HepG2 (cell line): ENCODE data around the gene IL17RB. TPM values are rescaled to one million over a fixed set of nuclear protein-coding genes. Genes with fewer than 3 reads are reported as not detected.
A peak's percentile ranks its signal among the peaks of the same experiment; 100 is the strongest.

Experiments
- AKAP8 ChIP-seq: sonication (generic); formaldehyde crosslinking; IDR thresholded peaks from 2 replicates; pipeline ENCODE4 v1.5.1; 2020; ENCODE audit warnings: mild to moderate bottlenecking, missing genetic modification reagents
- HMG20B ChIP-seq: conservative IDR thresholded peaks from 2 replicates; pipeline ENCODE4 v1.6.1; 2016; ENCODE audit warnings: missing genetic modification reagents, missing compliant biosample characterization
- JUND ChIP-seq: sonication (generic); formaldehyde crosslinking; IDR thresholded peaks from 2 replicates; pipeline ENCODE4 v1.8.0; 2022; ENCODE audit warnings: mild to moderate bottlenecking, missing genetic modification reagents
- MAF1 ChIP-seq: sonication (generic); formaldehyde crosslinking; IDR thresholded peaks from 2 replicates; pipeline ENCODE4 v1.5.0; 2020; ENCODE audit warnings: missing genetic modification reagents, borderline replicate concordance
- MAFG ChIP-seq: sonication (generic); formaldehyde crosslinking; IDR thresholded peaks from 2 replicates; pipeline ENCODE4 v1.5.1; 2020; ENCODE audit warnings: mild to moderate bottlenecking, missing genetic modification reagents
- MED13 ChIP-seq: sonication (generic); formaldehyde crosslinking; IDR thresholded peaks from 2 replicates; pipeline ENCODE4 v1.5.0; 2020; ENCODE audit warnings: missing genetic modification reagents
- MEIS1 ChIP-seq: sonication (generic); formaldehyde crosslinking; IDR thresholded peaks from 2 replicates; pipeline ENCODE4 v1.9.0; 2021; ENCODE audit warnings: mild to moderate bottlenecking, missing genetic modification reagents, moderate library complexity, borderline replicate concordance
- MIER3 ChIP-seq: IDR thresholded peaks from 2 replicates; pipeline ENCODE4 v1.6.1; 2016; ENCODE audit warnings: missing compliant biosample characterization, borderline replicate concordance
- POLR2AphosphoS2 ChIP-seq: IDR thresholded peaks from 2 replicates; pipeline ENCODE4 v1.6.1; 2011; ENCODE audit warnings: low read depth, low read length, improper control_type of control experiment
- TAF1 ChIP-seq: sonication (generic); formaldehyde crosslinking; IDR thresholded peaks from 2 replicates; pipeline ENCODE4 v1.4.0; 2020; ENCODE audit warnings: missing genetic modification reagents
- TARDBP ChIP-seq: sonication (generic); formaldehyde crosslinking; IDR thresholded peaks from 2 replicates; pipeline ENCODE4 v1.8.0; 2022; ENCODE audit warnings: mild to moderate bottlenecking, missing genetic modification reagents
- TCF7L2 ChIP-seq: IDR thresholded peaks from 2 replicates; pipeline ENCODE4 v1.6.1; 2011; ENCODE audit warnings: mild to moderate bottlenecking, low read depth, low read length, moderate library complexity
- ZNF205 ChIP-seq: IDR thresholded peaks from 2 replicates; pipeline ENCODE4 v1.6.1; 2018; ENCODE audit warnings: missing biosample characterization, missing genetic modification reagents
- ZNF326 ChIP-seq: sonication (generic); formaldehyde crosslinking; IDR thresholded peaks from 2 replicates; pipeline ENCODE4 v1.4.0; 2020; ENCODE audit warnings: missing genetic modification reagents, borderline replicate concordance
- ZNF484 ChIP-seq: sonication (generic); formaldehyde crosslinking; IDR thresholded peaks from 2 replicates; pipeline ENCODE4 v1.5.1; 2020; ENCODE audit warnings: mild to moderate bottlenecking, low read depth, missing genetic modification reagents, borderline replicate concordance
- ZNF496 ChIP-seq: sonication (generic); formaldehyde crosslinking; IDR thresholded peaks from 2 replicates; pipeline ENCODE4 v1.8.1; 2023; ENCODE audit warnings: mild to moderate bottlenecking, moderate library complexity, missing genetic modification reagents; ENCODE audit not compliant: insufficient replicate concordance
- ZNF570 ChIP-seq: sonication (generic); formaldehyde crosslinking; IDR thresholded peaks from 2 replicates; pipeline ENCODE4 v1.4.0; 2020; ENCODE audit warnings: mild to moderate bottlenecking, missing genetic modification reagents, borderline replicate concordance
- polyA plus RNA-seq, 8 experiments: library from polyadenylated mRNA; depleted of rRNA in 3 of 8; stranded (reverse) in 7 of 8; unstranded in 1 of 8; fragments of >200 nt; fragmentation: Illumina TruSeq in 4 of 8; extraction: Trizol in 4 of 8; gene quantifications; 2 replicates each; pipeline versions ENCODE4 v1.2.1 to v1.2.3, GENCODE V29; 2011 to 2016; ENCODE audit warnings: low read depth in 4 of 8, missing spikeins in 1 of 8, mixed read lengths in 1 of 8; ENCODE audit not compliant: insufficient read depth in 1 of 8
- total RNA-seq, 5 experiments: library from RNA; depleted of rRNA; stranded (reverse); fragments of >200 nt; fragmentation: Illumina TruSeq; extraction: Trizol; gene quantifications; 2 replicates each; pipeline ENCODE4 v1.2.3, GENCODE V29; 2016; ENCODE audit warnings: low read depth in 1 of 5
- TF ChIP-seq, protein P1 (sequence below): IDR thresholded peaks from 2 replicates; pipeline ENCODE4 v1.6.1; 2016; ENCODE audit warnings: missing compliant biosample characterization, missing genetic modification reagents, borderline replicate concordance
- TF ChIP-seq, protein P2 (sequence below): sonication (generic); formaldehyde crosslinking; IDR thresholded peaks from 2 replicates; pipeline ENCODE4 v1.5.0; 2020; ENCODE audit warnings: missing genetic modification reagents
- TF ChIP-seq, protein P3 (sequence below): sonication (generic); formaldehyde crosslinking; IDR thresholded peaks from 2 replicates; pipeline ENCODE4 v1.5.0; 2020; ENCODE audit warnings: mild to moderate bottlenecking, missing genetic modification reagents
- TF ChIP-seq, protein P4 (sequence below): sonication (generic); formaldehyde crosslinking; IDR thresholded peaks from 2 replicates; pipeline ENCODE4 v1.9.0; 2022; ENCODE audit warnings: missing genetic modification reagents, mild to moderate bottlenecking, borderline replicate concordance
- TF ChIP-seq, protein P5 (sequence below): sonication (generic); formaldehyde crosslinking; IDR thresholded peaks from 2 replicates; pipeline ENCODE4 v1.4.0; 2020; ENCODE audit warnings: missing genetic modification reagents, borderline replicate concordance

The IL17RB gene
- total and polyA plus RNA-seq, 2 of the 13 experiments (the other 11 are each of a cell fraction or from before 2014, with no cell fraction given): 130 to 190 TPM

DNA sequence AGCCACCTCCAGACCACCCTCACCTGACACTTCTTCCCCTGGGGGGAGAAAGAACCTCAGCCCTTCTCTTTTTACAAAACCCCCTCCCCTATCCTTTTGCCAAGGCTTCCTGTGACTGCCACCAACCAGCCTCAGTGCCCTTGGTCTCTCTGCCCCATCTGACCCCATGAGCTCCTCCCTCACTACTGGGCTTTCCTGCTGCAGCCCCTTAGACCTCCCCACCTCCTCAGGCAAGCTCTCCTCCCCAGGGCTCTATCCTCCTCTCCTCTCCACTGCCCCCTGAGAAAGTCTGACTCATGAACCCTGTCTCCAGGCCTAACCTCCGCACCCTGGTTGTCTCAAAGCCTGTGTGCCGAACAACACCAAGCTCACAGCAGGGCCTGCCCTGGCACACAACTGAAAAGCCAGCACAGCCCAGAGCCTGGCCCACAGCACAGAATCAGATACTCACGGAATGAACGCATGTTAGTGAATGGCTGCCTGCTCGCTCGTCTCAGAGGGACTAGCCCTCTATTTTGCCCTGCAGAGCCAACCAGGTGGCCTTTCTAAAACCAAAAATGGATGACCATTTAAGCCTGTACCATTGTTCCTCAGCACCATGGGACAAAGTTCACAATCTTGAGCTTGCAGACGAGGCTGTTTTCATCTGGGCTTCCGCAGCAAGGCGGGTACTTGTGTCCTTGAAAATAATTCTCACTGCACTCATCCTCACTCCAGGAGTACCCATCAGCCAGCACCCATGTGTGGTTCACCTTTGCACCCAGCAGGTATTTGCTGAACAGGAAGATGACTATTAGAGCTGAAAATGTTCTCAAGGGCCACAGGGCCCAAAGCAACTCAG, 1.9 kb upstream of the IL17RB start (continued):
- TF ChIP-seq, protein P1, sequence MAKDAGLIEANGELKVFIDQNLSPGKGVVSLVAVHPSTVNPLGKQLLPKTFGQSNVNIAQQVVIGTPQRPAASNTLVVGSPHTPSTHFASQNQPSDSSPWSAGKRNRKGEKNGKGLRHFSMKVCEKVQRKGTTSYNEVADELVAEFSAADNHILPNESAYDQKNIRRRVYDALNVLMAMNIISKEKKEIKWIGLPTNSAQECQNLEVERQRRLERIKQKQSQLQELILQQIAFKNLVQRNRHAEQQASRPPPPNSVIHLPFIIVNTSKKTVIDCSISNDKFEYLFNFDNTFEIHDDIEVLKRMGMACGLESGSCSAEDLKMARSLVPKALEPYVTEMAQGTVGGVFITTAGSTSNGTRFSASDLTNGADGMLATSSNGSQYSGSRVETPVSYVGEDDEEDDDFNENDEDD (CRISPR knock-in tag): peak; percentile 32; the same call in 1 of the 2 replicates
- TF ChIP-seq, protein P2, sequence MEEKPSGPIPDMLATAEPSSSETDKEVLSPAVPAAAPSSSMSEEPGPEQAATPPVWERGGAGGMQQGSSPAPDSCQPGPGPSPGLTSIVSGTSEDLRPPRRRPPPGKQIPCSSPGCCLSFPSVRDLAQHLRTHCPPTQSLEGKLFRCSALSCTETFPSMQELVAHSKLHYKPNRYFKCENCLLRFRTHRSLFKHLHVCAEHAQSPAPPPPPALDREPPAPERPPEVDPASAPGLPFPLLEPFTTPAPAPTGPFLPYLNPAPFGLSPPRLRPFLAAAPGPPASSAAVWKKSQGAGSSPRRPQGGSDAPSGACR (CRISPR knock-in tag): no peak; the same call in 1 of the 2 replicates
- no peak for TF ChIP-seq MIER3 (CRISPR knock-in tag)
- TF ChIP-seq, protein P3, sequence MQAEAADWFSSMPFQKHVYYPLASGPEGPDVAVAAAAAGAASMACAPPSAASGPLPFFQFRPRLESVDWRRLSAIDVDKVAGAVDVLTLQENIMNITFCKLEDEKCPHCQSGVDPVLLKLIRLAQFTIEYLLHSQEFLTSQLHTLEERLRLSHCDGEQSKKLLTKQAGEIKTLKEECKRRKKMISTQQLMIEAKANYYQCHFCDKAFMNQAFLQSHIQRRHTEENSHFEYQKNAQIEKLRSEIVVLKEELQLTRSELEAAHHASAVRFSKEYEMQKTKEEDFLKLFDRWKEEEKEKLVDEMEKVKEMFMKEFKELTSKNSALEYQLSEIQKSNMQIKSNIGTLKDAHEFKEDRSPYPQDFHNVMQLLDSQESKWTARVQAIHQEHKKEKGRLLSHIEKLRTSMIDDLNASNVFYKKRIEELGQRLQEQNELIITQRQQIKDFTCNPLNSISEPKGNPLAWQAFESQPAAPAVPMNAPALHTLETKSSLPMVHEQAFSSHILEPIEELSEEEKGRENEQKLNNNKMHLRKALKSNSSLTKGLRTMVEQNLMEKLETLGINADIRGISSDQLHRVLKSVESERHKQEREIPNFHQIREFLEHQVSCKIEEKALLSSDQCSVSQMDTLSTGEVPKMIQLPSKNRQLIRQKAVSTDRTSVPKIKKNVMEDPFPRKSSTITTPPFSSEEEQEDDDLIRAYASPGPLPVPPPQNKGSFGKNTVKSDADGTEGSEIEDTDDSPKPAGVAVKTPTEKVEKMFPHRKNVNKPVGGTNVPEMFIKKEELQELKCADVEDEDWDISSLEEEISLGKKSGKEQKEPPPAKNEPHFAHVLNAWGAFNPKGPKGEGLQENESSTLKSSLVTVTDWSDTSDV: no peak
- TF ChIP-seq MAF1 (CRISPR knock-in tag): no peak
- TF ChIP-seq JUND: no peak
- TF ChIP-seq, protein P4, sequence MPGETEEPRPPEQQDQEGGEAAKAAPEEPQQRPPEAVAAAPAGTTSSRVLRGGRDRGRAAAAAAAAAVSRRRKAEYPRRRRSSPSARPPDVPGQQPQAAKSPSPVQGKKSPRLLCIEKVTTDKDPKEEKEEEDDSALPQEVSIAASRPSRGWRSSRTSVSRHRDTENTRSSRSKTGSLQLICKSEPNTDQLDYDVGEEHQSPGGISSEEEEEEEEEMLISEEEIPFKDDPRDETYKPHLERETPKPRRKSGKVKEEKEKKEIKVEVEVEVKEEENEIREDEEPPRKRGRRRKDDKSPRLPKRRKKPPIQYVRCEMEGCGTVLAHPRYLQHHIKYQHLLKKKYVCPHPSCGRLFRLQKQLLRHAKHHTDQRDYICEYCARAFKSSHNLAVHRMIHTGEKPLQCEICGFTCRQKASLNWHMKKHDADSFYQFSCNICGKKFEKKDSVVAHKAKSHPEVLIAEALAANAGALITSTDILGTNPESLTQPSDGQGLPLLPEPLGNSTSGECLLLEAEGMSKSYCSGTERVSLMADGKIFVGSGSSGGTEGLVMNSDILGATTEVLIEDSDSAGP (CRISPR knock-in tag): peak; percentile 43
- no peak for TF ChIP-seq AKAP8 (CRISPR knock-in tag)
- no peak for TF ChIP-seq ZNF496
- no peak for TF ChIP-seq ZNF570
- TF ChIP-seq MED13 (CRISPR knock-in tag): peak; percentile 59; the same call in 1 of the 2 replicates
- TF ChIP-seq, protein P5, sequence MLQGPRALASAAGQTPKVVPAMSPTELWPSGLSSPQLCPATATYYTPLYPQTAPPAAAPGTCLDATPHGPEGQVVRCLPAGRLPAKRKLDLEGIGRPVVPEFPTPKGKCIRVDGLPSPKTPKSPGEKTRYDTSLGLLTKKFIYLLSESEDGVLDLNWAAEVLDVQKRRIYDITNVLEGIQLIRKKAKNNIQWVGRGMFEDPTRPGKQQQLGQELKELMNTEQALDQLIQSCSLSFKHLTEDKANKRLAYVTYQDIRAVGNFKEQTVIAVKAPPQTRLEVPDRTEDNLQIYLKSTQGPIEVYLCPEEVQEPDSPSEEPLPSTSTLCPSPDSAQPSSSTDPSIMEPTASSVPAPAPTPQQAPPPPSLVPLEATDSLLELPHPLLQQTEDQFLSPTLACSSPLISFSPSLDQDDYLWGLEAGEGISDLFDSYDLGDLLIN (CRISPR knock-in tag): no peak
- no peak for TF ChIP-seq POLR2AphosphoS2
- no peak for TF ChIP-seq HMG20B (CRISPR knock-in tag)
- 0 out of 2 replicates have a peak, but pooled peaks have one; percentile 27 for TF ChIP-seq MEIS1 (CRISPR knock-in tag)
- TF ChIP-seq TAF1 (CRISPR knock-in tag): peak; percentile 68; the same call in 1 of the 2 replicates
- no peak for TF ChIP-seq ZNF205
- TF ChIP-seq ZNF326 (CRISPR knock-in tag): no peak
- no peak for TF ChIP-seq TARDBP (CRISPR knock-in tag)
- no peak for TF ChIP-seq TCF7L2
- TF ChIP-seq MAFG (CRISPR knock-in tag): no peak
- no peak for TF ChIP-seq ZNF484 (CRISPR knock-in tag)
